ENCODE measurements around the gene RBM47.

DNA sequence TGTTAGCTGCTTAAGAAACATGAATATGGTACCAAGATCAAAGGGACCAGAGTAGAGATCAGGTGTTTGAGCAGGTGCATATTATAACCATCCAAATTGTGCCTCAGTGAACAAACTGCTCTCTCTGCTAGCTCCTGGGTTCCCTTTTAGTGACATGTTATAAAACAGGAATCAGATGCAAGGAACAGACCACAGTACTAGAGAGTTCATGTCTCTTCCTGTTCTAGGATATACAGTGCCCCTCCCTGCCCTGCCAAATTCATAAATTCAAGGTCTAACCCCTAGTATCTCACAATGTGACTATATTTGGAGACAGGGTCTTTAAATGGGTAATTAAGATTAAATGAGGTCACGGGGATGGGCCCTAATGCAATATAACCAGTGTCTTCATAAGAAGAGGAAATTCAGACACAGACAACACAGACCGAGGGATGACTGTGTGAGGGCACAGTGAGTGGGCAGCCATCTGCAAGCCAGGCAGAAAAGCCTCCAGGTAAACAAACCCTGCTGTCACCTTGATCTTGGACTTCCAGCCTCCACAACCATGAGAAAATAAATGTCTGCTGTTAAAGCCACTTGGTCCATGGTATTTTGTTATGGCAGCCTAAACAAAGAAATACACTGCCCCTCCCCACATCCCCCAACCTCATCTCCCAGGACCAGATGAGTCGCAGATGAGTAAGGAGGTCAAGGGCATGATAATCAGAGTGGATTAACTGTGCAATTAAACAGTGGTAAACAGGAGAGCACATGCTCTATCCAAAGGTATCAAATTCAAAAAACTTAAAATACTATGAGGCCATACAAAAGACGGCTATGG is 82.5 kb downstream of the RBM47 start:
- TF ChIP-seq EZH2 (IDR thresholded peaks at IDR 0.05; ENCODE audit: borderline replicate concordance, control insufficient read depth, low read depth, low read length) (no peak), JUND (IDR thresholded peaks at IDR 0.05; ENCODE audit: low read depth, low read length) (no peak), RUNX3 (IDR thresholded peaks at IDR 0.05; ENCODE audit: low read length) (no peak), HCFC1 (IDR thresholded peaks at IDR 0.05; ENCODE audit: low read length) (no peak)
- TF ChIP-seq, protein P1, sequence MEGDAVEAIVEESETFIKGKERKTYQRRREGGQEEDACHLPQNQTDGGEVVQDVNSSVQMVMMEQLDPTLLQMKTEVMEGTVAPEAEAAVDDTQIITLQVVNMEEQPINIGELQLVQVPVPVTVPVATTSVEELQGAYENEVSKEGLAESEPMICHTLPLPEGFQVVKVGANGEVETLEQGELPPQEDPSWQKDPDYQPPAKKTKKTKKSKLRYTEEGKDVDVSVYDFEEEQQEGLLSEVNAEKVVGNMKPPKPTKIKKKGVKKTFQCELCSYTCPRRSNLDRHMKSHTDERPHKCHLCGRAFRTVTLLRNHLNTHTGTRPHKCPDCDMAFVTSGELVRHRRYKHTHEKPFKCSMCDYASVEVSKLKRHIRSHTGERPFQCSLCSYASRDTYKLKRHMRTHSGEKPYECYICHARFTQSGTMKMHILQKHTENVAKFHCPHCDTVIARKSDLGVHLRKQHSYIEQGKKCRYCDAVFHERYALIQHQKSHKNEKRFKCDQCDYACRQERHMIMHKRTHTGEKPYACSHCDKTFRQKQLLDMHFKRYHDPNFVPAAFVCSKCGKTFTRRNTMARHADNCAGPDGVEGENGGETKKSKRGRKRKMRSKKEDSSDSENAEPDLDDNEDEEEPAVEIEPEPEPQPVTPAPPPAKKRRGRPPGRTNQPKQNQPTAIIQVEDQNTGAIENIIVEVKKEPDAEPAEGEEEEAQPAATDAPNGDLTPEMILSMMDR (IDR thresholded peaks at IDR 0.05 in 2 of 3, conservative IDR thresholded peaks at IDR 0.05 in 1 of 3; ENCODE audit: control insufficient read depth in 2 of 3, extremely low read depth in 1 of 3, insufficient read depth in 1 of 3, low read depth in 3 of 3, low read length in 3 of 3): no peak
- TF ChIP-seq, protein P2, sequence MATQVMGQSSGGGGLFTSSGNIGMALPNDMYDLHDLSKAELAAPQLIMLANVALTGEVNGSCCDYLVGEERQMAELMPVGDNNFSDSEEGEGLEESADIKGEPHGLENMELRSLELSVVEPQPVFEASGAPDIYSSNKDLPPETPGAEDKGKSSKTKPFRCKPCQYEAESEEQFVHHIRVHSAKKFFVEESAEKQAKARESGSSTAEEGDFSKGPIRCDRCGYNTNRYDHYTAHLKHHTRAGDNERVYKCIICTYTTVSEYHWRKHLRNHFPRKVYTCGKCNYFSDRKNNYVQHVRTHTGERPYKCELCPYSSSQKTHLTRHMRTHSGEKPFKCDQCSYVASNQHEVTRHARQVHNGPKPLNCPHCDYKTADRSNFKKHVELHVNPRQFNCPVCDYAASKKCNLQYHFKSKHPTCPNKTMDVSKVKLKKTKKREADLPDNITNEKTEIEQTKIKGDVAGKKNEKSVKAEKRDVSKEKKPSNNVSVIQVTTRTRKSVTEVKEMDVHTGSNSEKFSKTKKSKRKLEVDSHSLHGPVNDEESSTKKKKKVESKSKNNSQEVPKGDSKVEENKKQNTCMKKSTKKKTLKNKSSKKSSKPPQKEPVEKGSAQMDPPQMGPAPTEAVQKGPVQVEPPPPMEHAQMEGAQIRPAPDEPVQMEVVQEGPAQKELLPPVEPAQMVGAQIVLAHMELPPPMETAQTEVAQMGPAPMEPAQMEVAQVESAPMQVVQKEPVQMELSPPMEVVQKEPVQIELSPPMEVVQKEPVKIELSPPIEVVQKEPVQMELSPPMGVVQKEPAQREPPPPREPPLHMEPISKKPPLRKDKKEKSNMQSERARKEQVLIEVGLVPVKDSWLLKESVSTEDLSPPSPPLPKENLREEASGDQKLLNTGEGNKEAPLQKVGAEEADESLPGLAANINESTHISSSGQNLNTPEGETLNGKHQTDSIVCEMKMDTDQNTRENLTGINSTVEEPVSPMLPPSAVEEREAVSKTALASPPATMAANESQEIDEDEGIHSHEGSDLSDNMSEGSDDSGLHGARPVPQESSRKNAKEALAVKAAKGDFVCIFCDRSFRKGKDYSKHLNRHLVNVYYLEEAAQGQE (IDR thresholded peaks at IDR 0.05; ENCODE audit: low read depth, low read length): no peak

All from GM12878 (cell line).